GM23338 (cell line): ENCODE data around the gene ZNF516. TPM values are rescaled to one million over a fixed set of nuclear protein-coding genes. Genes with fewer than 3 reads are reported as not detected.

Source experiments
- ATAC-seq: fragments of 200-7000 bp; cut with Tn5 transposase; 3 replicates; pipeline ENCODE4 v1.9.1; 2020
- DNase-seq: peaks from one replicate; pipeline ENCODE4 v3.0.0-alpha.2; 2015; ENCODE audit warnings: low spot score
- H2AFZ ChIP-seq: fragments of 200-600 bp; sonication (generic); 2 replicates; pipeline ENCODE4 v1.8.0; 2016; ENCODE audit warnings: antibody characterized with exemption, mild to moderate bottlenecking, moderate library complexity
- H3F3A ChIP-seq: fragments of 200-600 bp; sonication (generic); replicated peaks from 2 replicates; pipeline ENCODE4 v1.8.0; 2017; ENCODE audit warnings: antibody characterized with exemption, mixed run types, low read depth
- H3K27ac ChIP-seq: fragments of 200-600 bp; sonication (generic); 2 replicates; pipeline ENCODE4 v1.6.1; 2016; ENCODE audit warnings: low read depth
- H3K27me3 ChIP-seq: fragments of 200-600 bp; sonication (generic); 2 replicates; pipeline ENCODE4 v1.8.0; 2016; ENCODE audit warnings: mild to moderate bottlenecking, mixed run types, moderate library complexity; ENCODE audit not compliant: insufficient read depth
- H3K36me3 ChIP-seq: fragments of 200-600 bp; sonication (generic); 2 replicates; pipeline ENCODE4 v1.8.0; 2016; ENCODE audit warnings: mild to moderate bottlenecking; ENCODE audit not compliant: insufficient read depth
- H3K4me1 ChIP-seq: fragments of 200-600 bp; sonication (generic); 2 replicates; pipeline ENCODE4 v1.8.0; 2016; ENCODE audit warnings: mild to moderate bottlenecking, moderate library complexity; ENCODE audit not compliant: insufficient read depth
- H3K4me2 ChIP-seq: fragments of 200-600 bp; sonication (generic); 2 replicates; pipeline ENCODE4 v1.7.1; 2017; ENCODE audit warnings: mixed run types
- H3K4me3 ChIP-seq: fragments of 200-600 bp; sonication (generic); 2 replicates; pipeline ENCODE4 v1.6.1; 2016; ENCODE audit warnings: mixed run types
- H3K79me2 ChIP-seq: fragments of 200-600 bp; sonication (generic); replicated peaks from 2 replicates; pipeline ENCODE4 v1.8.0; 2017; ENCODE audit warnings: mild to moderate bottlenecking; ENCODE audit not compliant: insufficient read depth
- H3K9me2 ChIP-seq: fragments of 200-600 bp; sonication (generic); 2 replicates; pipeline ENCODE4 v1.8.0; 2017; ENCODE audit not compliant: insufficient read depth
- H4K20me1 ChIP-seq: fragments of 200-600 bp; sonication (generic); replicated peaks from 2 replicates; pipeline ENCODE4 v1.8.0; 2017; ENCODE audit warnings: mild to moderate bottlenecking; ENCODE audit not compliant: insufficient read depth
- H3K27ac Mint-ChIP-seq: 2 replicates; pipeline ENCODE4 v1.8.0; 2020; ENCODE audit warnings: inconsistent platforms, mild to moderate bottlenecking, moderate library complexity, mixed read lengths
- H3K27me3 Mint-ChIP-seq: 3 replicates; pipeline ENCODE4 v1.8.0; 2022; ENCODE audit warnings: low read depth, mild to moderate bottlenecking, moderate library complexity, mixed read lengths, inconsistent platforms; ENCODE audit not compliant: insufficient read depth, poor library complexity
- H3K36me3 Mint-ChIP-seq: 3 replicates; pipeline ENCODE4 v1.8.0; 2021; ENCODE audit warnings: low read depth, mild to moderate bottlenecking, inconsistent platforms, moderate library complexity, mixed read lengths
- H3K4me1 Mint-ChIP-seq: 3 replicates; pipeline ENCODE4 v1.8.0; 2020; ENCODE audit warnings: mild to moderate bottlenecking, inconsistent platforms, mixed read lengths
- H3K4me3 Mint-ChIP-seq: 3 replicates; pipeline ENCODE4 v1.8.0; 2021; ENCODE audit warnings: moderate library complexity, mild to moderate bottlenecking, inconsistent platforms, mixed read lengths
- H3K9me3 Mint-ChIP-seq: 3 replicates; pipeline ENCODE4 v1.8.0; 2020; ENCODE audit warnings: moderate library complexity, mild to moderate bottlenecking, inconsistent platforms, mixed read lengths
- CREB1 ChIP-seq: fragments of 250-450 bp; sonication (Bioruptor Pico); IDR thresholded peaks from 2 replicates; pipeline ENCODE4 v1.5.0; 2020; ENCODE audit warnings: low read depth, mild to moderate bottlenecking, moderate library complexity
- CTCF ChIP-seq, 2 experiments: fragments of 200-600 bp in 1 of 2; sonication (generic) in 1 of 2; conservative IDR thresholded peaks; 2 replicates each; pipeline versions ENCODE4 v1.5.1 to v1.6.1; 2016 to 2017; ENCODE audit warnings: antibody characterized with exemption in 2 of 2, low read depth in 2 of 2, mild to moderate bottlenecking in 2 of 2, moderate library complexity in 1 of 2
- ETS1 ChIP-seq: IDR thresholded peaks from 2 replicates; pipeline ENCODE4 v1.6.1; 2016; ENCODE audit warnings: antibody characterized with exemption
- EZH2 ChIP-seq: fragments of 200-600 bp; sonication (generic); IDR thresholded peaks from one replicate; pipeline ENCODE4 v1.8.0; 2017; ENCODE audit warnings: antibody characterized with exemption, mild to moderate bottlenecking, low read depth; ENCODE audit not compliant: unreplicated experiment
- EZH2phosphoT487 ChIP-seq: fragments of 200-600 bp; sonication (generic); IDR thresholded peaks from one replicate; pipeline ENCODE4 v1.8.1; 2018; ENCODE audit warnings: antibody characterized with exemption; ENCODE audit not compliant: unreplicated experiment
- JUNB ChIP-seq: IDR thresholded peaks from one replicate; pipeline ENCODE4 v1.6.1; 2016; ENCODE audit warnings: antibody characterized with exemption; ENCODE audit not compliant: unreplicated experiment
- NANOG ChIP-seq: IDR thresholded peaks from 2 replicates; pipeline ENCODE4 v1.6.1; 2016; ENCODE audit warnings: antibody characterized with exemption, borderline replicate concordance
- POLR2AphosphoS5 ChIP-seq: IDR thresholded peaks from 2 replicates; pipeline ENCODE4 v1.6.1; 2016; ENCODE audit warnings: antibody characterized with exemption, low read depth
- STAT1 ChIP-seq: IDR thresholded peaks from one replicate; pipeline ENCODE4 v1.6.1; 2016; ENCODE audit warnings: antibody characterized with exemption; ENCODE audit not compliant: unreplicated experiment
- ZNF114 ChIP-seq: fragments of 250-450 bp; sonication (Bioruptor Pico); IDR thresholded peaks from 2 replicates; pipeline ENCODE4 v1.5.0; 2020; ENCODE audit warnings: mild to moderate bottlenecking, moderate library complexity
- ZNF331 ChIP-seq: fragments of 250-450 bp; sonication (Bioruptor Pico); IDR thresholded peaks from 2 replicates; pipeline ENCODE4 v1.5.0; 2020; ENCODE audit warnings: low read depth, mild to moderate bottlenecking, moderate library complexity
- ZNF462 ChIP-seq: fragments of 250-450 bp; sonication (Bioruptor Pico); IDR thresholded peaks from 2 replicates; pipeline ENCODE4 v1.5.0; 2020; ENCODE audit warnings: mild to moderate bottlenecking, moderate library complexity
- polyA plus RNA-seq: library from polyadenylated mRNA; unstranded; fragments of >200 nt; fragmentation: Nextera tagmentation; extraction: Ambion mirVana; gene quantifications from 2 replicates; pipeline ENCODE4 v1.2.1, GENCODE V29; 2016
- total RNA-seq: library from RNA; depleted of rRNA; stranded (reverse); fragments of >200 nt; shearing (Covaris generic); gene quantifications from 2 replicates; pipeline ENCODE4 v1.2.3, GENCODE V29; 2014

Gene ZNF516
- total and polyA plus RNA-seq, 2 experiments from 2014 or later = 11.9 to 24.2 TPM

- no peak for TF ChIP-seq EZH2
- TF ChIP-seq CREB1 (CRISPR knock-in tag) = no peak
- TF ChIP-seq NANOG = no peak
Observed at GRCh38 chr18:76532875-76533274, 37.8 kb upstream of the ZNF516 start (continued).

GRCh38 chr18:76530846-76531245 lies 35.8 kb upstream of the ZNF516 start:
- H3K9me3 Mint-ChIP-seq = no peaks in the 10 kb centered on the region; the same call in 1 of the 3 replicates
- Histone ChIP-seq H3K79me2 (no peaks in the 10 kb centered on the region), H3K27me3 (no peaks in the 10 kb centered on the region), H3K4me3 (no peak overlapping the region), H3K27ac (no peak overlapping the region), H3K4me2 (no peak overlapping the region), H3K9me2 (no peaks in the 10 kb centered on the region), H3F3A (no peaks in the 10 kb centered on the region), H3K4me1 (peaks cover 18% of the 10 kb centered on the region), H3K36me3 (no peaks in the 10 kb centered on the region), H2AFZ (no peak overlapping the region), H4K20me1 (no peaks in the 10 kb centered on the region)
- ATAC-seq (no peak), DNase-seq (no peak)
- no peak overlapping the region for H3K4me3 Mint-ChIP-seq
- no peaks in the 10 kb centered on the region for H3K36me3 Mint-ChIP-seq
- H3K27me3 Mint-ChIP-seq = peaks cover 14% of the 10 kb centered on the region
- no peak overlapping the region for H3K27ac Mint-ChIP-seq
- TF ChIP-seq POLR2AphosphoS5 (no peak), EZH2 (no peak), EZH2phosphoT487 (no peak)
- H3K4me1 Mint-ChIP-seq = peaks cover 17% of the 10 kb centered on the region

- Histone ChIP-seq H3F3A (no peaks in the 10 kb centered on the region), H3K9me2 (no peaks in the 10 kb centered on the region), H3K27me3 (no peaks in the 10 kb centered on the region), H3K36me3 (no peaks in the 10 kb centered on the region), H2AFZ (no peak overlapping the region), H4K20me1 (no peaks in the 10 kb centered on the region), H3K4me2 (no peak overlapping the region), H3K4me1 (peaks cover 21% of the 10 kb centered on the region), H3K27ac (no peak overlapping the region), H3K79me2 (no peaks in the 10 kb centered on the region), H3K4me3 (no peak overlapping the region)
- H3K9me3 Mint-ChIP-seq = no peaks in the 10 kb centered on the region; the same call in 1 of the 3 replicates
- no peaks in the 10 kb centered on the region for H3K36me3 Mint-ChIP-seq
- no peak for ATAC-seq
- no peak for DNase-seq
- H3K4me1 Mint-ChIP-seq = peaks cover 18% of the 10 kb centered on the region
- peaks cover 14% of the 10 kb centered on the region for H3K27me3 Mint-ChIP-seq
- H3K4me3 Mint-ChIP-seq = no peak overlapping the region
- H3K27ac Mint-ChIP-seq = no peak overlapping the region
- TF ChIP-seq EZH2phosphoT487 (no peak), STAT1 (no peak), ETS1 (no peak), ZNF331 (no peak), JUNB (no peak), POLR2AphosphoS5 (no peak), NANOG (no peak), ZNF462 (no peak), ZNF114 (no peak), EZH2 (no peak), CTCF (conservative IDR thresholded peaks at IDR 0.05; ENCODE audit: low read depth in 2 of 2) (no peak)
Observed at GRCh38 chr18:76530391-76530790, 35.3 kb upstream of the ZNF516 start.
